GM21717 (cell line): Measurements from ENCODE around the gene FLT4.

ENCODE experiments used
- ATAC-seq: cut with Tn5 transposase; IDR thresholded peaks from one replicate; pipeline ENCODE4 v1.9.1; 2021; ENCODE audit warnings: mild to moderate bottlenecking, moderate library complexity; ENCODE audit not compliant: unreplicated experiment

FLT4 gene

GRCh38 chr5:180609386-180609785 is 40.0 kb downstream of the FLT4 start:
- ATAC-seq = no peak

GRCh38 chr5:180608572-180609310 is 40.7 kb downstream of the FLT4 start:
- ATAC-seq = no peak

DNA sequence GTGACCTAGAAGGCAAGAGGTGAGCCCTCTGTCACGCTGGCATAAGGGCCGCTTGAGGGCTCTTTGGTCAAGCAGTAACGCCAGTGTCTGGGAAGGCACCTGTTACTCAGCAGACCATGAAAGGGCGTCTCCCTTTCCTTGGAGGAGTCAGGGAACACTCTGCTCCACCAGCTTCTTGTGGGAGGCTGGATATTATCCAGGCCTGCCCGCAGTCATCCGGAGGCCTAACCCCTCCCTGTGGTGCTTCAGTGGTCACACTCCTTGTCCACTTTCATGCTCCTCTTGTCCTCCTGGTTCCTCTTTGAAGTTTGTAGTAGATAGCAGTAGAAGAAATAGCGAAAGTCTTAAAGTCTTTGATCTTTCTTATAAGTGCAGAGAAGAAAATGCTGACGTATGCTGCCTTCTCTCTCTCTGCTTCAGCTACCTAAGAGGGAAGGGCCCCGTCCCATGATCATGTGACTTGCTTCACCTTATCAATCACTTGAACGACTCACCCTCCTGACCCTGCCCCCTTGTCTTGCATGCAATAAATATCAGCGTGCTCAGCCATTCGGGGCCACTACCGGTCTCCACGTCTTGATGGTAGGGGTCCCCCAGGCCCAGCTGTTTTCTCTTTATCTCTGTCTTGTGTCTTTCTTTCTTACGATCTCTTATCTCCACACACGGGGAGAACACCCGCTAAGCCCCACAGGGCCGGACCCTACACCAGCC is 41.4 kb downstream of the FLT4 start:
- no peak for ATAC-seq

- no peak for ATAC-seq
These were observed 43.1 kb downstream of the FLT4 start for GRCh38 chr5:180606215-180606785.

GRCh38 chr5:180605554-180606214 is 43.7 kb downstream of the FLT4 start:
- ATAC-seq = no peak

DNA sequence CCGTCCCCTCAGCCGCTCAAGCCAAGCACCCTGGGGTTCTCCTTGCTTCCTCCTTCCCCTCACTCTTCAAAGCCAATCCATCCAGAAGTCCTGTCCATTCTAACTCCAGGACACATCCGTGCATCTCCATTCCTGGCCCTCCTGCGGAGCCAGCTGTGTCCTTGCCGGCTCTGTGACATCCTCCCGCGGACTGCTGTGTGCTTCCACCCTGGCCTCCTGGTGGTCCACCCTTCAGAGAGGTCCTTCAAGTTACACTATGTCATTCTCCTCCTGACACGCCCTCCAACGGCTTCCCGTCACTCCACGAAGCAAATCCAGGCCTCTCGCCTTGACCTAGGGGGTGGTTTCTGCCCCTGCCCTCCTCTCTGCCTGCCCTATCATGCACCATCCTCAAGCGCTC is 45.1 kb downstream of the FLT4 start:
- ATAC-seq = no peak

- no peak for ATAC-seq
These were observed 46.3 kb downstream of the FLT4 start for GRCh38 chr5:180603076-180603594.

GRCh38 chr5:180602481-180603075 is 46.8 kb downstream of the FLT4 start:
- ATAC-seq = no peak

- no peak for ATAC-seq
These were observed 47.6 kb downstream of the FLT4 start for GRCh38 chr5:180601591-180602480.

- no peak for ATAC-seq
These were observed 48.8 kb downstream of the FLT4 start for GRCh38 chr5:180600554-180601041.

GRCh38 chr5:180599981-180600553 is 49.3 kb downstream of the FLT4 start:
- no peak for ATAC-seq

DNA sequence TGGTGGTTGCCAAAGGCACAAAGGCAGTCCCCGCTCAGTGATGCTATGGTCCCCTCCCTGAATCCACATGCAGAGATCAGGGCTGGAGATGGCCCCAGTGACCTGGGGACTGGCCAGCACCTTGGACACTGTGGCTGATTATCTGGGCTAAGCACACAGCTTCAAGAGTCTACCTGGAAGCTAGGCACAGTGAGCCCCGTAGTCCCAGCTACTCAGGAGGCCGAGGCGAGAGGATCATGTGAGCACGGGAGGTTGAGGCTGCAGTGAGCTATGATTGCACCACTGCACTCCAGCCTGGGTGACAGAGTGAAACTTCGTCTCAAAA is 49.8 kb downstream of the FLT4 start:
- no peak for ATAC-seq

GRCh38 chr5:180598797-180599589 is 50.4 kb downstream of the FLT4 start:
- no peak for ATAC-seq

- ATAC-seq = no peak
These were observed 51.1 kb downstream of the FLT4 start for GRCh38 chr5:180598316-180598701.

- no peak for ATAC-seq
These were observed 52.6 kb downstream of the FLT4 start for GRCh38 chr5:180596668-180597231.

GRCh38 chr5:180596115-180596667 is 53.2 kb downstream of the FLT4 start:
- no peak for ATAC-seq

- no peak for ATAC-seq
These were observed 53.9 kb downstream of the FLT4 start for GRCh38 chr5:180595381-180596114.

DNA sequence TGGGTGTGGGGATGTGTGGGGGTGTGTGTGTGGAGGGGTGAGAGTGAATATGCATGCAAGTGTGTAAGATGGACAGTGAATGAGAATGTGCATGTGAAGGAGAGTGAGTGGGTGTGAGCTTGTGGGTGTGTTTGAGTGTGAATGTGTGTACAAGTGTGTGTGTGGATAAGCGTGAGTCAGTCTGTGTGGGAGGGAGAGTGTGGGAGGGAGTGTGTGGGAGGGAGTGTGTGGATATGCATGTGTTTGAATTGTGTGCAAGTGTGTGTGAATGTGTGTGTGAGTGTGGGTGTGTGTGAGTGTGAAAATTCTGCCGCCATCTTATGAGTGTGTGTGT is 54.4 kb downstream of the FLT4 start:
- no peak for ATAC-seq
